HK-2 (cell line): ENCODE data around the gene CAMKMT.
A peak's percentile ranks its signal among the peaks of the same experiment; 100 is the strongest.

Experiments
- DNase-seq: peaks from one replicate; pipeline ENCODE4 v3.0.0-alpha.2; 2018; ENCODE audit not compliant: unreplicated experiment

The CAMKMT gene

DNA sequence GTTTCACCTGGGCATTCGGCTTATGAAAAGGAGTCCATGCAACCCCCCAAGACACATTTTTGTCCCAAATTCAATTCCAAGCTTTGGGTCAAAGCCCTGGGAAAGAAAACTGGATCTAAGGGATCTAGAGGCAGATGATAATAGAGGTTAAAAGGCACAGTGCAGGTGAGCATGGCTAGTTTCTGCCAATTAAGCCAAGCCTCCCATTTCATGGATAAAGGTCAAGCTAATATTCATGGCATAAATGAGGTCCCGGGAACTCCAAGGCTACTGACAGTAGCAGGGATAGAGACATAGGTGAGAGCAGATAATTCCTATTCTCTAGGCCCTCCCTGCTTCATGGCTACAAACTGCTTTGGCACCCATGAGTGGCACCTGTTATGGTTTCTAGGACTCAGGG, 83.1 kb downstream of the CAMKMT start:
- no peak for DNase-seq

DNA sequence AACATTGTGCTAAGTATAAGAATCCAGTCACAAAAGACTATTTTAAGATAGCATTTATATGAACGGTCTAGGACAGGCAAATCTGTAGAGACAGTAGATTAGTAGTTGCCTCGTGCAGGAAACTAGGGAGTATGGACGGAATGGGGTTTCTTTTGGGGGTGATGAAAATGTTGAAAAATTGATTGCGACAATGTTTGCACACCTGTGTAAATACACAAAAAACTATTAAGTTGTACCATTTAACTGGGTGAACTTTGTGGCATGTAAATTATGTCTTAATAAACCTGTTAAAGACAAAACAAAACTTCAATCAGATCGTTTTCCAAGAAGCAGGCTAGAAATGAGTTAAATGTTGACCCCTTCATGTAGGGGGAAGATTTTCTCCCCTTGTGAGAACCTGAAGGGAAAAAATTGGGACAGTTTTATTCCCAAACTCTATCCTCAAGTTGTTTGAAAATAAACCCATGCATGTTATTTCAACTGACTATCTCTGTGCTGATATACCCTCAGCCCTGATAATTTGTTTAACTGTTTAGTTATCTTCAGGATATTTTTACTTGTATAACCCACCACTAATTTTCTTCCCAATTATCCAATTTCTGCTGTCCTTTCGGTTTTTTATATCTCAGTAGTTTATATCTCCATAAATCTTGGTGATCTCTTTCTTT, 87.2 kb downstream of the CAMKMT start:
- DNase-seq, result no peak

DNA sequence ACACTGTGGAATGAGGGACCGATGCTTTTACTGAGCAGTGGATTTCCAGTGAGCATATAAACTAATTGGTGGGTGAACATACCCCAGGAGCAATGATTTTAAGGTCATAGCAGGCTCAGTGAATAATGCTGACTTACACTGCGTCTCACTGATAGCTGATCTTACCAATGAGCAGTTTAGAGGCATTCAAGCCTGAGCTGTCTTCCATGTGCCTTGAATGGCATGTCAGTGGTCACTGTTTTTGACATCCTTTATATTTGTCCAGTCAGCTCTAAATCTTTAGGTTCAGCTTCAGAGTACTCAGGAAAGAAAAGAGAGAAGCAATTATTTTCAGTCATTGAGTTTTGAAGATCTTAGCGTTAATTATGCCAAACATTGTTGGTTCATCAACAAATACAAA, 88.3 kb downstream of the CAMKMT start:
- DNase-seq, result no peak

DNA sequence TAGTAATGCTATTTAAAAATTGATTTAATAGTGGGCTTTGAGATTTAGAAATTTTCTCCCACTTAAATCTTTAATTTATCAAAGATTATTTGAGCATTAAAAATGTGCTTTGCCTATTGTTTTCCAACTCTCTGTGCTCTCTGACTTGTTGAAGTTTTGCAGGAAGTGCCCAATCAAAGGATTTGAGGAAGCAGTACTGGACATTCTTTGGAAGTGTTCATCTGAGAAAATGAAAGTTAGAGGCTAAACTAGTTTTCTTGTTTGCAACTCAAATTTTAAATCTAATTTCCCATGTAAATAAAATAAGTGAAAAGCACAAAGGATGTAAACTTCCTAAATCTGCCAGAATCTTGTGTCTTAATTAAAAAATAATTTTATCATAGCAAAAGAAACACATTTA, 89.1 kb downstream of the CAMKMT start:
- no peak for DNase-seq

DNA sequence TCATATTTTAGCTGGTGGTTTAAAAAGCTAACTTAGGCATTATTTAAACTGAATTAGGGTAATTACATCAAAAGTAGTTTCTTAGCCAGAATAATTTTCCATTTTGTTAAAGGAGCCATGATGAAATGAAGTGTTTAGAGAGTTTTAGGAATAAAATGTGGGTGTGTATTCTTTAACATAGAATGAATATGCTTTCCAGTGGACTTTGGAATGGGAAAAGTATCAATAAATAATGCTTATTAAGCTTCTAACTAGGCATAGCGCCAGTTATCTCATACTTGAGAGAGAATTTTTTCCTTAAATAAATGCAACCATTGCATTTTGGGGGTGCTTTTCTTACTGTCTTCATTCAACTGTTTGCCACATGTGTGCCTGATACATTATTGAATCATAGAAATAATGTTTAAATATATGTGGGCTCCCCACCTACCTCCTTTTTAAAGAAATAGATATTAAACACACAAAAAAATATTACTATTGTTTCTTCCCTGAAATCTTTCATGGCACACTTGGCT, 90.4 kb downstream of the CAMKMT start:
- no peak for DNase-seq

DNA sequence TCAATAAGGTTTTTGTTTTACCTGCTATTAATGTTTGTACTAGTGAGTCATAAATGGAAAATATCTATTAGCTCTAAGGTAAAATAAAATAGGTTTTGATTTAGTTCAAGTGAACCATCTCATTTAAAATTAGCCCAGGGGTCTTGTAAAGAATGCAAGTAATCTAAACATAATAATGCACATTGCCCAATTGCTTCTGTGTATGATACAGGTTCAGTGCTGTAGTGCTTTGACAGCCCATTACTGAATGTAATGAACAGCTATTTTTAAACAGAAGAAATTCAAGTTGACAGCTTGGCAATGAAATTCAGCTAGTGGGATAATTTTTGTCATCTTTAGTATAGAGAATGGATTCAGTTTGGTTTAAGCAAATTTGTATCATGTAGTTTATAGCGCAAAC, 91.5 kb downstream of the CAMKMT start:
- no peak for DNase-seq

DNA sequence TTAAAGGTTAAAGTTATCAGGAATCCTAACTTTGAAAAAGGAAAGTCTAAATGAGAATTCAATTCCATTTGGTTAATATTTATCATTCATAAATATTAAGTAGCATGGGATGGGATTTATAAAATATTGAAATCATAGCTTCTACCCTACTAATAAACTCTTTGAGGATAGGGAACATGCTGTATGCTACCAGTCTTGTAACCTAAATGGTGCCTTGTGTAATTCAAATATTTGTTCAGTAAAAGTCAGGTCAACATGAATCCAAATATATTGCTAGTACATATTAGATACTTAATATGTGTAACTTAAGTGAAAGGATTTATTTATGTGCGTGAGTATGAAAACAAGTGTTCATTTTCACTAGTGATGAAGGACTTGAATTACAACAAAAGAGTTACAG, 94.1 kb downstream of the CAMKMT start:
- DNase-seq, result no peak

DNA sequence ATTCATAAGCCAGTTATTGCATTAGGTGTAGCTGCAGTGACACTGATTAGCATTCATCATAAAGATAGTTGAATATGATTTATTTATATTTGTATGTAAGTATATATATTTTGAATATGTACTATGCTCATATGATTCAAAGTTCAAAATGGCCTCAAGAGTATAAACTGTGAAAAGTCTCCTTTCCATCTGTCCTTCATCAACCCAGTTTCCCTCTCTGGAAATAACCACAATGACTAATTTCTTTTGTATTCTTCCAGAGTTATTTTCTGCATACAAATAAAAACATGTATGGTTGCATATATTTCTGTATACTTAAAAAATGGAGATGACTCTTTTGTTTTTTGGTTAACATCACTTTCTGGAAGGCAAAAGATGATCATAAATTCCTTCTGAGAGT, 95.2 kb downstream of the CAMKMT start:
- no peak for DNase-seq

DNA sequence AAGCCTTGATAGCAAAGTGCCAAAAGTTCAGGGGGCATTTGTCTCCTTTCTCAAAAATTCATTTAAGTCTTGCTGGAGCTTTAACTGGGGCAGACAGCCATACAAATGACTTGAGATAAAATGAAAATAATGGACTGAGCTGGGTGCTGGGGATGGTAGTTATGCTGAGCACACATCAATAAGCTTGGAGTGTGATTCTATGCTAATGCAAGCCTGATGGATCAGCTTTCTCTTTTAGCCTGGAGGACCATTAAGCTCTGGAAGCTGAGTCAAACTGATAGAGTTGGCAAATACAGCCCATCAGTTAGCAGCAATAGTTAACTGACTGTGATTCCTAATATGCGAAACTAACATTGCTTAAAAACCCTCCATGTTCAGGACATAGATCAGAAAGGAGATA, 98.0 kb downstream of the CAMKMT start:
- no peak for DNase-seq

DNA sequence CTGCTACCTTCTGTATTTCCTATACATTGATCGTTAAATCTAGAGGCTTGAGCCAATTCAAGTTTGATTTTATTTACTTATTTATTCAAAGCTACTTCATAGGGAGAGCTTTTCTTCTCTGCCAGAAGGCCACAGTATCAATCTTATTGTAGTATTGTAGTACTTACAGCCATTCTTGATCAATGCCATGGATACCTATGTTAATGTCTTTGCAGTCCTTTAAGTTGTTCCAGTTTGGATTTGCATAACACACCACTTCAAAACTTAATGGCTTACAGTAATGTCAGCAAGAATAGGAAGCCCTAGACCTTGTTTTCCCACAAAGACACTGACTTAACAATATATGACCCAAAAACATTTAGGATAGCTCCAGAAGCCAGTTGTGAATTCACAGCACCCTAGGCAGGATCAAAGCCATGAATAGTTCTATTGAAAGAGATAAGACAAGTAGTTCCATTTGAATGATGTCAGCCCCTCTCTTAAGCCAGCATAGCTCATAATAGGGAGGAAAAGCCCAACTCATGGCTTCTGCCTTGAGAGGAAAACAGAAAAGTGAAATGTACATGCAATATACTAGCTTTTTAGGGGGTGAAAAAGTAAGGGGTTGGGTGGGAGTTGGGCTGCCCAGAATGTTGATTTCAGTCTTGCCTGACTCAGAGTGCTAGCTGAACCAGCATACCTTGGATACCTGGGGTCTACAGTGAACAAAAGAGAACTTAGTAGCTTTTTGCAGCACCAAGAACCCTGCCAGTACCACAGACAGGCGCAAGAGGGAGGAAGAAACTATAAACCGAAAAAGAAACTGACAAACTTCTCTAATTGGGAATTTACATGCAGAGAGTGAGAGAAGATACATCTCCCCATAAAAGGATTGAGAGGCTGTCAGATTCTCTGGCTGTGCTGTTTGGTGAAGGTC, 101.4 kb downstream of the CAMKMT start:
- no peak for DNase-seq

DNA sequence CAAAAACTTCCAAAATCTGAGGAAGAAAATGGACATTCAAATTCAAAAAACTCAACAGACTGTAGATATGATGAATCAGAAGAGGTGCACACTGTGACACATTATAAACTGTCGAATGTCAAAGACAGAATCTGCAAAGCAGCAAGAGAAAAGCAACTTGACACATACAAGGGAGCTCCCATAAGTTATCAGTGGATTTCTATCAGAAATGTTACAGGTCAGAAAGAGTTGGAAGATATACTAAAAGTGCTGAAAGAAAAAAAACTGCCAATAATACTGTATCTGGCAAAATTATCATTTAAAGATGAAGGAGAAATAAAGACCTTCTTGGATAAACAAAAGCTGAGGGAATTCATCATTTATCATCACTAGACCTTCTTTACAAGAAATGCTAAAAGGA, 102.7 kb downstream of the CAMKMT start:
- no peak for DNase-seq

DNA sequence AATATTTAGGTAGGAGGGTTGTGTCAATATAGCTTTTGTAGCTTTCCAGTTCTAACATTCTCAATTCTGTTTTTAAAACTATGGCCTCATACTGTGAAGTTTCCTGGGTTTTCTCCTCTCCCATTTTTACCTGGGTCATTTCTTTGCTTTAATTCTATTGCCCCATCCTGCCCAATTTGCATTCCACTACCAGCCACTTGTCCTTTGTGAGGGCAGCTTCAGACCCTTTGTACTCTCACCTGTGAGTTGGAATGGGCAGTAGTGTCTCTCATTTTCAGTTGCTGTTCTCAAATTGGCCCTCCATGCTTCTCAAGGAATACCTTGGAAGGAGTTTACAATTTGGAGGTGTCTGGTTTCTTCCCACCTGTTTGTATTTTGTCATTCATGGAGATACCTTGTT, 108.4 kb downstream of the CAMKMT start:
- no peak for DNase-seq

DNA sequence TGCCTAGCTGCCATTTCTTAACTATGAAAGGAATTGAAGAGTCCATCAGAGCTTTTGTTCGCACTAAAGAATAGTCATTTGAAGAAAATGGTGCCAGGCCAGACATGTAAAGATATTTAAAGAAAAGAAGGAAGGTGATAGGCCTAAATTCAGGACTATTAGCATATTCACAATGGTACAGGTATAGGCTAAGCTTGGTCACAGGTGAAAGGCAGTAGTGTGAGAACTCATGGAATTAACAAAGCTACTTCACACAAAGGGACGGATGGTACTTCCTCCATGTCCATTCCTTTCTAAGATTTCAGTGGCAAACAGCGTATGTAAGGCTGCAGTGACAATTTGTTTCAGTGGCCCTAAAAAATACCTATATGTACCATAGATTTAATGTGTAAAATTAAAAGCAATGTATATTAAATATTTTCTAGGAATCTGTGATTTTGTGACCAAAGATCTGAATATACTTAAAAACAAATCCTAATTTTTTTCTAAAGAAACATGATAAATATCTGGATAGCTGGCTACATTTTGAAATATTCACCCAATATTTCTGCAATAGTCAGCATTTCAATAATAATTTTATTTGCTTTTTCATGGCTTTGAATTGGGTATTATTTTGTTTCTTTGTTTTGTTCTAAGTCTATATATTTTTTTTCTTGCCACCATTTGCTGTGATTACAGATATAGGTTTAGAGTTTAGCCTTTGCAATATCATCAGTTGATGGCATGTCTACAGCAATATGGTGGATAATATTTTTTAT, 116.1 kb downstream of the CAMKMT start:
- no peak for DNase-seq

DNA sequence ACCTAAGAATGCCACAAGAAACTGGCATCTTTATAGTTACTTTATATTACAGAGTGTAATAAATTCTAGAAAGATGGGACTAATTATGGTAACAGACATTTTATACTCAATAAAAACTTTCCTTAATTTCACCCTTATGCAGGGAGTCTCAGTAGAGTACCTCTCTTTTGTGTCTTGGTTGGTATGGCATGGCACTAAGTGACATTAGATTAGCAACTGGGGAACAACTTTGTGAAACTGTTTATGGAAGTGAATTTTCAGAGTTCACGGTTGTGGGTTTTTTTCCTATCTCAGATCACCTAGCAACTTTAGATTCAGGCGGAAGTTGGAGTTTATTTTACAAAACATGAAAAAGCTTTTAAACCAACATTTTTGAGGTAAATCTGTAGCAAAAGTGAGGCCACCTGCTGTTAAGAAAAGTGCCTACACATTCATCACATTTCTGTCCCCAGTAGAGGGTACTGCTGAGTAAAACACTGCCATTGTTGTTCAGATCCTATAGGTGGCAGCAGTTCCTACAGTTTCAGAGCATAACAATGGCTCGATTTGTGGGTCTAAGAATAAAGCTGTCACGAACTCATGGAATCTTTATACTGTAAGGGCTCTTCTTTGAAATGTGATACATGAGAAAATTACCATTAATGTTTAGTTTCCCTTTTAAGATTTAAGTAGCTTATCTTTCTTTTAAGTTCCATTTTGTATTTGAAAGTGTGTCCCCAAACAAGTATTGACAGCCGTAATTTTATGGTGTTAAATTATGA, 117.6 kb downstream of the CAMKMT start:
- DNase-seq, result peak; percentile 27

DNA sequence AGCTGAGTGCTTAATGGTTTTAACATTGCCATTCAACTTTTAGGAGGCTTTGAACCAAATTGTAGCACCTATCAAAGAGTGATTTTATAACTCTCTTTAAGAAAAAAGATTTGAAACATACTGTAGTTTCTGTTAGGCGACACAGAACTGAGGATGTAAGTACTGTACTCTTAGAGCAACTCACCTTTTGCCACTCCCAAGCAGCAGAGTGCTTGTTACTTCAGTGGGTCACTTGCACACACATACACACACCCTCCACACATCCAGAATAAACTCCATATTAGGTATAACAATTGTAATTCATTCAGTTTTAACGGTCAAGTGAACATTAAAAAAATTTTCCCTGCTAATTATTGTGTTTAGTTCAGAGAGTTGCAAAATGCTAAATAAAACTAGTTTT, 118.3 kb downstream of the CAMKMT start:
- no peak for DNase-seq

DNA sequence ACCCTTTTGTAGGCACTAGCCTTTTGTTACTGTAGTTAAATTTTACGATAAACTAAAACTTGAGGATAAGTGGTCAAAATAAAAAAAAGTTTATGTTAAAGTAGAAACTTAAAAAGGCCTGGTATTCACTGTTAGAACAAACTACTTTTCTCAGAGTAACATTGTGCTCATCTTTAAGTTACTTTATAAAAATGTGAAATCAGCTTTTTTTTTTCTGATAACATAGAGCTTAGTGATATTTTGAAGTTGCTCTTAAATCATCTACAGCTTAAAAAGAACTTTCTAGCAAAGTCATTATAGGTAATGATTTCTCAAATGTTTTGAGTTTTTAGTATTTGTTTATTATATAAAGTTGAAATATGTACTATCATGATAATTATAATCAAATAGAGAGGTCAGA, 125.3 kb downstream of the CAMKMT start:
- DNase-seq, result no peak

DNA sequence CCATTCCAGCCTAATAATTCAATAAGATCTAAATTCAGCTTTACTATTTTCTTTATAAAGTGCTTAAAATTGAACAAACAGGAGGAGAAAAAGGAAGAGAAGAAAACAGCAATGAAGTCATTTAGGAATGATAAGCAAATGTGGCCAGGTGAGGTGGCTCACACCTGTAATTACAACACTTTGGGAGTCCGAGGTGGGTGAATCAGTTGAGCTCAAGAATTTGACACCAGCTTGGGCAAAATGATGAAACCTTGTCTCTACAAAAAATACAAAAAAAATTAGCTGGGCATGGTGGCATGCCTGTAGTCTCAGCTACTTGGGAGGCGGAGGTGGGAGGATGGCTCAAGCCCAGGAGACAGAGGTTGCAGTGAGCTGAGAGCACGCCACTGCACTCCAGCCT, 129.0 kb downstream of the CAMKMT start:
- DNase-seq, result no peak

DNA sequence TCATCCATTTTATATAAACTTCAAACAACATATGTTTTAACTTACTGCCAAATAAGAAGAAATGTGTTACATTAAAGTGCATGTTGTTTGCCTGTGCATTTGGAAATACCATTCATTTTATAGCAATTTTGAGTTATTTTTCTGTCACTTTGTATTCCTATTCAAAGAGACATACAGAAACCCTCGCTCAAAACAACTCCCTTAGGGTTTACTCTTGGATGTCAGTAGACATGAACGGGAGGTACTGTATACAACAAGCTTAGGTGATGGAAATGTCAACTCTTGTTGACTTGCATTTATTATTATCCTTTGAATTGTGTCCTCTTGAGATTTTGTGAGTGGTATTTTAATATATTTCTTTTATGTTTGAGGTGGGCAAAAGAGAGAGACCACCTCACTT, 132.3 kb downstream of the CAMKMT start:
- no peak for DNase-seq

DNA sequence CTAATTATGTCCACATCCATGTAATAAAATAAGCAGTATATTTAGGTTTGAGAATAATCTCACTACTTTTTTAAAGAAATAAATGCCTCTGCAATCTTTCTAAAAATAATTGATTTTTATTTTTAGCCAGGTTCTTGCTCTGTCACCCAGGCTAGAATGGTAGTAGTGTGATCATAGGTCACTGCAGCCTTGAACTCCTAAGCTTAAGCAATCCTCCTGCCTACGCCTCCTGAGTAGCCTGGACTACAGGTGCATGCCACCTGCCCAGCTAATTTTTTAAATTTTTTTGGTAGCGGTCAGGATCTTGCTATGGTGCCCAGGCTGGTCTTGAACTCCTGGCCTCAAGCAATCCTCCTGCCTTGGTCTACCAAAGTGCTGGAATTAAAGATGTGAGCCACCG, 133.3 kb downstream of the CAMKMT start:
- no peak for DNase-seq

DNA sequence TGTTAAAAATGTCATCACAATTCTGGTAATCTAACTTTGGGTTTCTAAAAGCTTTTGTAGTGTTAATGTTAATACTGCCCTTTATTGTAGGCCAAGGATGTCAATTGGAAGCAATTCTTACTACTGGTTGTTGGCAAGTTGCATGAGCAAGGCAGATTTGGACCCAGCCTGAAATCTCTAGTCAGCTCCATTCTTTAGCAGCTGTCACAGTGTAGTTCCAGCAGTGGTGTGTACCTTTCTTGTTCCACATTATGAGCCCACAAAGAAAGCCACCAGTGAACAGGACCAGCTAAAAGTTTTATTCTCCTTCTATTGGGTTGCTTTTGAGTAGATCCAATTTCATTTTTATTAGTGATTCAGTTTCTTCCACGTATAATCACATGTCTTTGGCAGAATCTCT, 133.8 kb downstream of the CAMKMT start:
- no peak for DNase-seq

DNA sequence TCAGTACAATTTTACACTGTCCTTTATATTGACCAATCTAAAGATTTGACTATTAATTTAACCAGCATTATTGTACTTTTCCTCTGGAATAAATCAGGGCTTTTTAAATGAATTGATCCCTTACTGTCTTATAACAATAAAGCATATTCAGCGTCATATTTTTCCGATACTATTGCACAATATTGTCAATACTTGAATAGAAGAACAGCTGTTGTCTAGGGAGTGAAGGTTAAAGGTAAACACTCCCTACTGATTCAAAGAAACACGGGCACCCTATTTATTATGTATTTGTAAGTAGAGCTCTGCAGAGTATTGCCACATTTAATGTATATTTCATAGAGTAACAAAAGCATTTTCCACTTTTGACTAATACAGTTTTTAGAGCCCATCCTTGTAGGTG, 134.4 kb downstream of the CAMKMT start:
- no peak for DNase-seq

DNA sequence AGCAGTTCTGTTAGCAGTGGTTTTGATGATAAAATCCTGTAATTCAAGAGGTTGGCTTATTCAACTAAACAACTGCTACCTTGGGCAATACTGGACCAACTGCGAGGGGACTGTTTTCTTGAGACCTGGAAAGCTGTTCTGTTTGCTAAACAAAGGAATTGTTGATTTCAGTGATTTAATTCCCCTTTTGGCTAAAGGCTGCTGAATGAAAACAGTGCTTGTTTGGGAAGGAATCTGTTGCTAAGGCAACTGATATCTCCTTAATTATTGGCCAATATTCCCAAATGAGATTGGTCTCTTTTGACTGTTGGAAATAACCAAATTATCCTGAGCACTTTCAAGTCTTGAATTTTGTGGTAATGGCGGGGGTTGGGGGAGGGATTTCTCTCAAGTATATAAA, 136.8 kb downstream of the CAMKMT start:
- no peak for DNase-seq
